MM.1S (cell line): ENCODE data around the gene AHSP.

ENCODE experiments used
- CTCF ChIP-seq: fragments of 300-600 bp; sonication (generic); IDR thresholded peaks from 2 replicates; pipeline ENCODE4 v1.5.1; 2016; ENCODE audit warnings: antibody characterized with exemption, low read length, mixed read lengths
- EZH2 ChIP-seq: fragments of 300-600 bp; sonication (generic); optimal IDR thresholded peaks from 2 replicates; pipeline ENCODE3; 2017; ENCODE audit warnings: low read depth, mild to moderate bottlenecking, antibody characterized with exemption, low read length, mixed read lengths
- EZH2phosphoT487 ChIP-seq: fragments of 300-600 bp; sonication (generic); IDR thresholded peaks from 2 replicates; pipeline ENCODE4 v1.6.1; 2018; ENCODE audit warnings: antibody characterized with exemption, low read length

GRCh38 chr16:31488468-31489297, 39.0 kb upstream of the AHSP start:
- TF ChIP-seq CTCF (no peak), EZH2 (no peak), EZH2phosphoT487 (no peak)
